CD4-positive, alpha-beta T cell treated with Interleukin-21 for 1 hour (primary cell): ENCODE results near the gene TSC2.
"Not testable (repeated sequence)": the region's sequence is repeated elsewhere in the genome, so short reads cannot be mapped to it uniquely, and the experiment has no call there.

Experiments used
- DNase-seq: peaks from one replicate; pipeline ENCODE4 v3.0.0-alpha.2; 2020

TSC2 gene

GRCh38 chr16:2011726-2012125, 36.1 kb upstream of the TSC2 start:
- DNase-seq = not testable (repeated sequence)

GRCh38 chr16:2013527-2013926, 34.3 kb upstream of the TSC2 start:
- no peak for DNase-seq

- DNase-seq = no peak
Measured at GRCh38 chr16:2015117-2015946, 32.5 kb upstream of the TSC2 start.

DNA sequence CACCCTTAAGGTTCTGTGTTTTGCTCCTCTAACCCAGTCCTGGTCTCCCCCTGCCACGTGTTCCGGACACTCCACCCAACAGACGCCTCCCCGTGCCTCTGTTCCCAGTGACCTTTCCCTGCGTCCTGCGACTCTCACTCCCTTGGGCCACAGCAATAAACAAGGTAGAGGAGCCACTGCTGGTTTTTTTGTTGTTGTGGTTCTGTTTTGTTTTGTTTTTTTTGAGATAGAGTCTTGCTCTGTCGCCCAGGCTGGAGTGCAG, 31.9 kb upstream of the TSC2 start:
- DNase-seq = no peak

- DNase-seq = peak; percentile 17
Measured at GRCh38 chr16:2016407-2016922, 31.3 kb upstream of the TSC2 start.

- DNase-seq = peak; percentile 23
Measured at GRCh38 chr16:2019518-2019920, 28.3 kb upstream of the TSC2 start, which contains the start of gene NPW. Gene NPW, plus strand, starts transcription at chr16:2019785.

DNA sequence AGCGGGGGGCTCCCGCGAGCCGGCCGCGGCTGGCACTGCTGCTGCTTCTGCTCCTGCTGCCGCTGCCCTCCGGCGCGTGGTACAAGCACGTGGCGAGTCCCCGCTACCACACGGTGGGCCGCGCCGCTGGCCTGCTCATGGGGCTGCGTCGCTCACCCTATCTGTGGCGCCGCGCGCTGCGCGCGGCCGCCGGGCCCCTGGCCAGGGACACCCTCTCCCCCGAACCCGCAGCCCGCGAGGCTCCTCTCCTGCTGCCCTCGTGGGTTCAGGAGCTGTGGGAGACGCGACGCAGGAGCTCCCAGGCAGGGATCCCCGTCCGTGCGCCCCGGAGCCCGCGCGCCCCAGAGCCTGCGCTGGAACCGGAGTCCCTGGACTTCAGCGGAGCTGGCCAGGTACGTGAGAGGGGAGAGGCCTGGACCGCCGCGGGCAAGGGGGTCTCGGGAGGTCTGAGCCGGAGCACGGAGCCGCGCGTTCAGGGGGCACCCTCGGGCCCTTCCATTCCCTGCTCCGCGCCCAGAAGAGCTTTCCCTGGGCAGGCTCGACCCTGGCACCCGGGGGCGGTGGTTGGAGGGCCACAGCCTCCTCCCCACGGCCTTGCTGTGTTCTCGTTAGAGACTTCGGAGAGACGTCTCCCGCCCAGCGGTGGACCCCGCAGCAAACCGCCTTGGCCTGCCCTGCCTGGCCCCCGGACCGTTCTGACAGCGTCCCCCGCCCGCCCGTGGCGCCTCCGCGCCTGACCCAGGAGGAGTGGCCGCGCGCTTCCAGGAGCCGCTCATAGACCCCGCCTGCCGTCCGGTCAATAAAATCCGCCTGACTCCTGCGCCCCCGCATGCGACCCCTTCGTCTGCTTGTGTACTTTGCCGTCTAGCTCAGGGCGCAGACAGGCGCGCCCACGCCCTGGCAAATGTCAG, 27.6 kb upstream of the TSC2 start:
- DNase-seq = no peak

DNA sequence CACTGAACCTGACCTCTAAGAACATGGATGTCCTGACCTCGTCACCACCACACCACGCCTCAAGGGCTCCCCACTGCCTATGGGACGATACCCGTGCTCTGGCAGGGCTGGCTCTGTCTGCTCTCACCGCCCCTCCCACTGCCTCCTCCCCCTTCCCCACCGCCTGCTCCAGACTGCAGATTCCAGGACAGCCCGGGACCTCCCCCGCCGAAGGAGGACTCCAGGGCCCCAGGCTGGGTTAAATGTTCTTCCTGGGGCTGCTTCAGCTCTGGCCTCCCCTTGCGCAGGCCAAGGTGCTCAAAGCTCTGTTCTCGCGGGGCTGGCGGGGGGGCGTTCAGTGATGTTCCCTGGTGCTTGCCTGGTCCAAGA, 25.1 kb upstream of the TSC2 start:
- no peak for DNase-seq

DNA sequence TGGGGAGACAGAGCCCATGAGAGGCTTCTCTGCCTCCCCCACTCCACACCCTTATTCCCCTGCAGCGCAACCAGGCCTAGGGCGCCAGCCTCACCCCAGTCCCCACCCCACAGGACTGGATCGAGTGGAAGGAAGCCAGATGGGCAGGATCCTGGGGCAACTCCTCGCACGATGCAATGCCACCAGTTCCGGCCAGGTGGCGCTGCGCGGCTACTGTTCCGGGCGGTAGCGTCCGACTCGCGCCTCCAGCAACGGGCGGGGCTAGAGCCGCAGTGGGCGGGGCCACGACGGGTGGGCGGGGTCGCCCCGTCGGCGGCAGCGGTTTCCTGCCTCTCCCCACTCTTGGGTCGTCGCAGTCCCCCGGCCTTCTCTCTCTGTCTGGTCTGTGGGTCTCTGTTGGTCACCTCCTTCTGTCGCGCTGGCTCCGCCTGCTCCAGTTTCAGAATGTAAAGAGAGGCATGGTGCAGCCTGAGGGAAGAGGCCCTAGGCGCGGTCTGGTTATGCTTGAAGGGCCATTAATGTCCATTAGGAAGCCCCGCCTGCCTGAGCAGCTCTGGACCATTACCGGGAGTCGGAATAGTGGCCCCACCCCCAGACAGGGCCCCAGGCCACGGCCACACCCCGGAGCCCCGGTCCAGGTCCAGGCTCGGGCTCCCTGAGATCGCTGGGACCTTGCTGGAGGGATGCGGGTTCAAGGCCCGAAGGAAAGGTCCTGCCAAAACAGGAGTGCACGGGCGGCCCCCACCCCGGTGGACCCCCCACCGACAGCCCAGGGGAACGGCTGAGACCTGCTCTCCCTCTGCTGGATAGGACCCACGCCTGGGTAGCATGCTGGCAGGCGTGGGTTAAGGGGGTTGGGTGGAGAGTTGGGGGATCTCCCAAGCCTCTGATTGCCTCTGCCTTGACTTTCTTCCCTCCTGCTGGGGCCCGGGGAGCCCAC, 24.4 kb upstream of the TSC2 start:
- peak; percentile 95 for DNase-seq

- no peak for DNase-seq
Measured at GRCh38 chr16:2024032-2024420, 23.8 kb upstream of the TSC2 start.

- no peak for DNase-seq
Measured at GRCh38 chr16:2025251-2025650, 22.5 kb upstream of the TSC2 start.

DNA sequence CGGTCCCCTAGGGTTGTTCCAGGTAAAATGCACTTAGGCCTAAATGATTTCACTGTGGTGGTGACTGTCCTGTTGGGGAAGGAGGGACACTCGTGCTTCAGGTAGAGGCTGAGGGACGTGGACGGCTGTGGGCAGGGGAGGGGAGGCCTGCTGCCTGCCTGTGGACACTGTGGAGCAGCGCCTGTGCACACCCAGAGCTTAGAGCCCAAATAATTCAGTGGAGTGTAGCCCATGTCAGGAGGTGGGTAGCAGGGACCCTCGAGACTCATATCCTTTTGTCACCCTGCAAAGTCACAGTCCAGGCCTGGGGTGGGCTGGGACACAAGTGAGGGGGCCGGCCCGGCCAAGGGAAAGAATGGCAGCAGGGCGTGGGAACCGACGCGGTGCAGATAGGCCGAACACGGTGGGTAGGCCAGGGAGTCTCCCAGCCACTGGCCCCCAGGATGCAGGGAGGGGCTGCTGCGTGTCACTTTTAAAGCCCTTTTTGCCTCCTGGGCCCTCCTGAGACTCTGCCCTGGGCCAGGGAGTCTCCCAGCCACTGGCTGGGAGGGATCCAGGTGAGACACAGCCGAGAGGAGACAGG, 21.8 kb upstream of the TSC2 start:
- DNase-seq = no peak

- peak; percentile 32 for DNase-seq
Measured at GRCh38 chr16:2026461-2027023, 21.2 kb upstream of the TSC2 start, which contains the start of gene NHERF2. Gene NHERF2, plus strand, starts transcription at chr16:2026902. Its CDS starts 104 bp downstream, at chr16:2027006.

DNA sequence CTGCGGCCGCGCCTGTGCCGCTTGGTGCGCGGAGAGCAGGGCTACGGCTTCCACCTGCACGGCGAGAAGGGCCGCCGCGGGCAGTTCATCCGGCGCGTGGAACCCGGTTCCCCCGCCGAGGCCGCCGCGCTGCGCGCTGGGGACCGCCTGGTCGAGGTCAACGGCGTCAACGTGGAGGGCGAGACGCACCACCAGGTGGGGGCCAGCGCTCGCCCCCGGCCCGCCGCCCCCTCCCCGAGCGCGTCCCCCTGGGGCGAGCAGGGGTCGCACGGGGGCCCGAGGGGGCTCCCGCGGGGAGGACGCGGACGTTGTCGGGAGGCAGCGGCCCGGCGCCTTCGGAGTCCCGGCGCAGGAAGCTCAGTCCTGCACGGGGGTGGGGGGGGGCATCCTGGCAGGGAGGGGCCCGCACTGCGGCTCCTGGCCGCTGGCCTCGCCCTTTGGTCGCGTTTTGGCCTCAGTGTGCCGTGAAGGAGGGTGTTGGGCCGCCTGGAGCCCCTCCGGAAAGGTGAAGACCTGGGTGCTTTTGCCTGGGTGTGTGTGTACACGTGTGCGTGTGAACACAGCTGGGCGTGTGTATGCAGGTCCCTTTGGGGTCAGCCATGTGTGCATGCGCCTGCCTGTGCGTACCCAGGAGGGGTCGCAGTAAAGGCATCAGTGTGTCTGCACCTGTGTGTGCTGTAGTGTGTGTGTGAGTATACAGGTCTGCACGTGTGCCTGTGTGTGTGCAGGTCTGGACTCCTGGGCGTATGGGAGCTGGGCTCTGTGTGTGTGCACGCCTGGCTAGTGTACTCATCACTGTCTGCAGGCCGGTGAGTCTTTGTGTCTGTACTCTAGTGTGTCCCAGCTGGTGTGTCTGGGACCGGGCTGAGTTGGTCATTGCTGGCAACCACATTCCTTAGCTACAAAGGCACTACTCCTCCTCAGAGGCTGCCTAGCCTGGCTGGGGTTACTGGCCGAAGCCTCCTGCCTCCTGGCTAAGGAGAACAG, 20.5 kb upstream of the TSC2 start:
- peak; percentile 29 for DNase-seq

DNA sequence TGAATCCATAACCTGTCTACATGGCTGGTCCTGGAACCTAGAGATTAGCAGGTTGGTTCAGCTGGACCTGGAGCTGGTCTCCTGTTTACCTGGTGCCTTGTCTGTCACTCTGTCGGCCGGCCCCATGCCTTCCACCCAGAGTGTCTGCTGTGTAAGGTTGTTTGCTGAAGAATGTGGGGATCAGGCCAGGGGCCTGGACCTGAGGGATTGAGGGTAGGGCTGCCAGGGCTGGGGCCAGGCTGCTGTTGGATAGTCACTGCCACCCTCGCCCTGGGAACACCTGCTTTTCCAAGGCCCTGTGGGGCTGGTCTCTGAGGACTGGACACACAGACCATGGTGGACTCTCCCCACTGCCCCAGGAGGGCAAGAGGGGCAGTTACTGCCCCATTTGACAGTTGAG, 19.6 kb upstream of the TSC2 start:
- DNase-seq = no peak

DNA sequence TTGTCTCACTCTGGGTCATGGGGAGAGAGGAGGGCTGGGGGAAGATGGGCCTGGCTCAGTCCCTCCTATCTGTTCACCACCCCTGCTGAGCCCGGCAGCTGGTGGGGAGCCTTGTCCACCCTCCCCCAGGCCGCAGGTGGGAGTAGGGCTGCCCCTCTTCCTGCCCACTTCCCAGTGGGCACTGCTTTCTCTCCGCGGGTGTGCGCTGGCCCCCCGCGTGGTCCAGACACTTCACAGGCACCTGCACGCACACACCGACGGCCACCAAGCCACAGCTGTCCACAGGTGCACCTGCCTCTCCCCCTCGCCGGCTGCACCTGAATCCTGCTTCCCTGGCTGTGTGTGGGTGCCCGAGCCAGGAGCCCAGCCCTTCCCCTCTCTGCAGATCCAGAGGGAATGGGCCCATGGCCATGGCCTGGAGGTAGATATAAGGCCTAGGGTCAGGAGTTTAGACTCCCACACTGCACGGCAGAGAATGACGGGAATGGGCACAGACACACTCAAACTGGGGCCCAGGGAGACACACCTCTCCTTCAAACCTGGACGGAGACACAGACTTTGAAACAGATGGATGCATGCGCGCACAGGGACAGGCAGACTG, 19.1 kb upstream of the TSC2 start:
- DNase-seq = no peak

GRCh38 chr16:2029350-2029749, 18.4 kb upstream of the TSC2 start:
- no peak for DNase-seq

GRCh38 chr16:2030036-2030435, 17.7 kb upstream of the TSC2 start:
- no peak for DNase-seq

DNA sequence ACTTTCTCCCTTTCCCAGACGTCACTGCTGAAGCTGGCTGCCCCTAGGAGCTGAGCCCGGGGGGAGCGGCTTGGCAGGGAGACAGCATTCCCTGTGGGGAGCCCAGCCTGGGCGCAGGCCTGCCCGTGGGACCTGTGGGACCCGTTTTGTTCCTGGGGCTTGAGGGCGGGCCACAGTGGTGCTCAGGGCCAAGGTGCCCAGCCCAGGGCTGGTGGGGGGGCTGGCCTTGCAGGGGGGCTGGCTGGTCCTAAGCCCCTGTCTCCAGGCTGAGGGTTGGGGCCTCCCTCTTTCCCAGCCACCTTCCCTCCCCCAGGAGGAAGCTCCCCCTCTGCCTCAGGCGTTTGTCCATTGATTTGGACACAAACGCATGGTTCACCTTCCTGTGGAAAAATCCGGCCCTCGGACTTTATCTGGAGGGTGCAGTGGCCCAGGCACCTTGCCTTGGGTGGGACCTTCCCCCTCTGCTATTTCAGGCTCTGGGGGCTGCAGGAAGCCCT, 16.7 kb upstream of the TSC2 start:
- DNase-seq = no peak
